ENCODE results near the gene TBC1D28. TPM values are rescaled to one million over a fixed set of nuclear protein-coding genes. Genes with fewer than 3 reads are reported as not detected.
"Not testable (repeated sequence)": the region's sequence is repeated elsewhere in the genome, so short reads cannot be mapped to it uniquely, and the experiment has no call there.

TBC1D28 gene
- not detected for total RNA-seq
- total RNA-seq (2013), result not detected

GRCh38 chr17:18644291-18644690 is at the start of gene TBC1D28:
TSS of gene TBC1D28 (minus strand) at chr17:18644391. CDS start at chr17:18641352, 3,039 bp downstream.
- H3K4me1 ChIP-seq (ENCODE audit: control insufficient read depth, insufficient read depth, low read length); H3K9me3 Mint-ChIP-seq; H3K36me3 Mint-ChIP-seq; H3K27me3 ChIP-seq (ENCODE audit: control insufficient read depth, insufficient read depth, low read length); H3K27me3 Mint-ChIP-seq (ENCODE audit: low read depth in 2 of 2); H3K27ac ChIP-seq (ENCODE audit: low read length); H3K27ac Mint-ChIP-seq; H3K4me3 Mint-ChIP-seq; H3K4me1 Mint-ChIP-seq; H3K9me3 ChIP-seq (ENCODE audit: control insufficient read depth, insufficient read depth, low read length); intact Hi-C loops (cut with micrococcal nuclease); H3K4me3 ChIP-seq (ENCODE audit: low read length); H3K36me3 ChIP-seq (ENCODE audit: control insufficient read depth, insufficient read depth, low read length); DNase-seq; ATAC-seq: not testable (repeated sequence)
- 91% methylated on average over 8 of the region's 9 CpGs for whole genome bisulfite sequencing (ENCODE audit: insufficient coverage)

- not testable (repeated sequence) for H3K9me3 Mint-ChIP-seq
- H3K4me3 Mint-ChIP-seq, result peak overlapping the region; percentile 81
These were observed 38.5 kb upstream of the TBC1D28 start for GRCh38 chr17:18682668-18683067.

GRCh38 chr17:18681767-18682571 is 37.8 kb upstream of the TBC1D28 start, which contains the start of gene FOXO3B:
TSS of gene FOXO3B (minus strand) at chr17:18682314. CDS start at chr17:18681651, 663 bp downstream.
- H3K9me3 Mint-ChIP-seq; H3K4me1 ChIP-seq (ENCODE audit: control insufficient read depth, insufficient read depth, low read length); H3K4me1 Mint-ChIP-seq; H3K36me3 Mint-ChIP-seq; H3K27me3 Mint-ChIP-seq (ENCODE audit: low read depth in 2 of 2); intact Hi-C loops (cut with micrococcal nuclease); H3K9me3 ChIP-seq (ENCODE audit: control insufficient read depth, insufficient read depth, low read length); H3K36me3 ChIP-seq (ENCODE audit: control insufficient read depth, insufficient read depth, low read length); H3K27me3 ChIP-seq (ENCODE audit: control insufficient read depth, insufficient read depth, low read length): not testable (repeated sequence)
- under 1% methylated on average over 47 of the region's 58 CpGs for WGBS (ENCODE audit: insufficient coverage)
- DNase-seq (peak; percentile 48 to 82), ATAC-seq (peak; percentile 84 to 89 (median 86))
- peak within 1 kb of the TSS; percentile 81 for H3K4me3 Mint-ChIP-seq
- Histone ChIP-seq H3K27ac (ENCODE audit: low read length) (peak within 1 kb of the TSS; percentile 33), H3K4me3 (ENCODE audit: low read length) (peak within 1 kb of the TSS; percentile 59)
- peak within 1 kb of the TSS; percentile 66 to 86 for H3K27ac Mint-ChIP-seq

More at GRCh38 chr17:18682668-18683067, 38.5 kb upstream of the TBC1D28 start:
- peak overlapping the region; percentile 66 to 86 for H3K27ac Mint-ChIP-seq
- DNase-seq; ATAC-seq; H3K9me3 ChIP-seq (ENCODE audit: control insufficient read depth, insufficient read depth, low read length); H3K36me3 Mint-ChIP-seq; H3K27me3 ChIP-seq (ENCODE audit: control insufficient read depth, insufficient read depth, low read length); H3K4me1 ChIP-seq (ENCODE audit: control insufficient read depth, insufficient read depth, low read length); intact Hi-C loops (cut with micrococcal nuclease); H3K36me3 ChIP-seq (ENCODE audit: control insufficient read depth, insufficient read depth, low read length); H3K27ac ChIP-seq (ENCODE audit: low read length); H3K4me1 Mint-ChIP-seq; H3K27me3 Mint-ChIP-seq (ENCODE audit: low read depth in 2 of 2): not testable (repeated sequence)
- peak overlapping the region; percentile 59 for H3K4me3 ChIP-seq (ENCODE audit: low read length)
- no CpG with 5 or more reads among the region's 3 CpGs for WGBS (ENCODE audit: insufficient coverage)

GRCh38 chr17:18677381-18677780 is 33.2 kb upstream of the TBC1D28 start:
- H3K4me3 Mint-ChIP-seq, H3K4me1 Mint-ChIP-seq, ATAC-seq: not testable (repeated sequence)

GRCh38 chr17:18676928-18677327 is 32.7 kb upstream of the TBC1D28 start:
- H3K27me3 ChIP-seq (ENCODE audit: control insufficient read depth, insufficient read depth, low read length); H3K4me3 Mint-ChIP-seq; H3K9me3 Mint-ChIP-seq; H3K4me1 Mint-ChIP-seq; H3K9me3 ChIP-seq (ENCODE audit: control insufficient read depth, insufficient read depth, low read length); H3K36me3 ChIP-seq (ENCODE audit: control insufficient read depth, insufficient read depth, low read length); H3K36me3 Mint-ChIP-seq; intact Hi-C loops (cut with micrococcal nuclease); H3K4me3 ChIP-seq (ENCODE audit: low read length); H3K4me1 ChIP-seq (ENCODE audit: control insufficient read depth, insufficient read depth, low read length); H3K27ac ChIP-seq (ENCODE audit: low read length); ATAC-seq; DNase-seq; H3K27ac Mint-ChIP-seq; H3K27me3 Mint-ChIP-seq (ENCODE audit: low read depth in 2 of 2): not testable (repeated sequence)
- WGBS (ENCODE audit: insufficient coverage), result 100% methylated on average over 2 of the region's 3 CpGs

More at GRCh38 chr17:18677381-18677780, 33.2 kb upstream of the TBC1D28 start:
- H3K27me3 Mint-ChIP-seq (ENCODE audit: low read depth in 2 of 2); H3K4me3 ChIP-seq (ENCODE audit: low read length); H3K9me3 Mint-ChIP-seq; H3K4me1 ChIP-seq (ENCODE audit: control insufficient read depth, insufficient read depth, low read length); H3K9me3 ChIP-seq (ENCODE audit: control insufficient read depth, insufficient read depth, low read length); H3K36me3 ChIP-seq (ENCODE audit: control insufficient read depth, insufficient read depth, low read length); H3K27ac Mint-ChIP-seq; H3K27ac ChIP-seq (ENCODE audit: low read length); intact Hi-C loops (cut with micrococcal nuclease); DNase-seq; H3K36me3 Mint-ChIP-seq; H3K27me3 ChIP-seq (ENCODE audit: control insufficient read depth, insufficient read depth, low read length): not testable (repeated sequence)
- 97% methylated on average over 15 of the region's 29 CpGs for WGBS (ENCODE audit: insufficient coverage)

GRCh38 chr17:18672395-18673227 is 28.4 kb upstream of the TBC1D28 start:
- H3K4me3 ChIP-seq (ENCODE audit: low read length); H3K27me3 ChIP-seq (ENCODE audit: control insufficient read depth, insufficient read depth, low read length); H3K4me1 ChIP-seq (ENCODE audit: control insufficient read depth, insufficient read depth, low read length); H3K27ac ChIP-seq (ENCODE audit: low read length); H3K9me3 Mint-ChIP-seq; H3K36me3 Mint-ChIP-seq; intact Hi-C loops (cut with micrococcal nuclease); H3K4me3 Mint-ChIP-seq; H3K9me3 ChIP-seq (ENCODE audit: control insufficient read depth, insufficient read depth, low read length); DNase-seq; H3K36me3 ChIP-seq (ENCODE audit: control insufficient read depth, insufficient read depth, low read length); H3K27ac Mint-ChIP-seq; H3K27me3 Mint-ChIP-seq (ENCODE audit: low read depth in 2 of 2); H3K4me1 Mint-ChIP-seq: not testable (repeated sequence)
- peak in 2 of 3 donors; percentile 40 to 60 for ATAC-seq
- 99% methylated on average over 36 of the region's 102 CpGs for WGBS (ENCODE audit: insufficient coverage)

- DNase-seq; intact Hi-C loops (cut with micrococcal nuclease); H3K36me3 ChIP-seq (ENCODE audit: control insufficient read depth, insufficient read depth, low read length); H3K4me3 ChIP-seq (ENCODE audit: low read length); H3K4me1 Mint-ChIP-seq; H3K27me3 ChIP-seq (ENCODE audit: control insufficient read depth, insufficient read depth, low read length); H3K4me3 Mint-ChIP-seq; H3K9me3 Mint-ChIP-seq; H3K4me1 ChIP-seq (ENCODE audit: control insufficient read depth, insufficient read depth, low read length); H3K27me3 Mint-ChIP-seq (ENCODE audit: low read depth in 2 of 2); H3K27ac ChIP-seq (ENCODE audit: low read length); ATAC-seq; H3K27ac Mint-ChIP-seq; H3K36me3 Mint-ChIP-seq; H3K9me3 ChIP-seq (ENCODE audit: control insufficient read depth, insufficient read depth, low read length): not testable (repeated sequence)
- WGBS (ENCODE audit: insufficient coverage), result 100% methylated on average over 1 of the region's 1 CpG
These were observed 24.4 kb upstream of the TBC1D28 start for GRCh38 chr17:18668625-18669024.
